Breast epithelium (tissue), 3 donors: Measurements from ENCODE around the gene NSMCE1.

Experiments
- CTCF ChIP-seq, 3 donors: fragments of 450-650 bp; IDR thresholded peaks; one replicate each; pipeline ENCODE4 v1.5.1; 2016 to 2017; ENCODE audit warnings: antibody characterized with exemption in 3 of 3, mild to moderate bottlenecking in 3 of 3, moderate library complexity in 3 of 3
- POLR2AphosphoS5 ChIP-seq, 3 donors: sonication (generic); formaldehyde crosslinking; IDR thresholded peaks; one replicate each; pipeline ENCODE4 v1.6.1; 2017; ENCODE audit warnings: antibody characterized with exemption in 3 of 3

DNA sequence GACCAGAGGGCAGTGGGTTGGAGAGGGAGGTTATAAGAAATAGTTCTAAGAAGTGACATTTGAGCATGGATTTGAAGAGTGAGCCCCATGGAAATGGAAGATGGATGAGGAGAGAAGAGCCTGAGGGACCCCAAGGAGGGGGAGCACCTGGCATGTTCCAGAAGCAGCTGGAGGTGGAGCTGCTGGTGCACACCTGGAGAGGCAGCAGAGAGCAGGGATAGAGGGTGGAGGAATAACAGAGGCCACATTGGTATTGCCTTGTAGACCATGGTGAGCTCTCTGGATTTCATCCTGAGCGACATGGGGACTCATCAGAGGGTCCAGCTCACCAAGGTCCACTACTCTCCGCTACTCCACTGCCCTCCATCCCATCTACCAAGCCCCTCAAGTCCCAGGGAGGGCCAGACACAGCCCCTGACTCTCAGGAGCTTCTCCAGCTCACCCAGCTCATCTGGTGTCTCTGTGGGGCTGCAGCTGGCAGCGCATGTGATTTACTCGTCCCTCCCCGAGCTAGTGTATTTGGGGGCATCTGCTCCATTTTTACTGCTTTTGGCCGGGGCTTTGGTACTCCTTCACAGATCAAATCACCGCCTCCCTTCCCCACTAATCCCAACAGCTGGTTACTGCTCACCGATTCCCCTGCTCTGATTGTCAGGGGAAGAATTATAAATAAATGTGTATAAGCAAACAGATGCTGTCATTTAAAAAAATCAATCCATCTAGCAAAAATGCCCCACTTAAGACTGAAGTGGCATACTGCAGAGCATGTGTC lies 87.4 kb downstream of the NSMCE1 start:
- TF ChIP-seq CTCF (IDR thresholded peaks at IDR 0.05) (no peak), POLR2AphosphoS5 (IDR thresholded peaks at IDR 0.05) (no peak)
